Small intestine (tissue), 7 donors: ENCODE data around the gene PHYHD1. TPM values are rescaled to one million over a fixed set of nuclear protein-coding genes. Genes with fewer than 3 reads are reported as not detected.

Source experiments
- DNase-seq, 2 donors: peaks; one replicate each; pipeline versions ENCODE4 v3.0.0 to v3.0.0-alpha.2; 2013
- FAIRE-seq: peaks from 2 replicates; lab custom pipeline; 2012; peaks lifted over from hg19 to GRCh38; lab: Jason Lieb, UNC
- H3K27ac ChIP-seq, 3 donors: one replicate each; pipeline ENCODE4 v1.5.1; 2013; ENCODE audit warnings: low read length in 2 of 3, mild to moderate bottlenecking in 2 of 3, control low read depth in 1 of 3, inconsistent platforms in 1 of 3, low read depth in 1 of 3, moderate library complexity in 1 of 3
- H3K27me3 ChIP-seq, 3 donors: one replicate each; pipeline ENCODE4 v1.6.1; 2013; ENCODE audit warnings: low read length in 3 of 3, inconsistent platforms in 1 of 3; ENCODE audit not compliant: control insufficient read depth in 3 of 3, insufficient read depth in 3 of 3
- H3K36me3 ChIP-seq, 3 donors: one replicate each; pipeline ENCODE4 v1.6.1; 2013; ENCODE audit warnings: low read length in 3 of 3, inconsistent platforms in 1 of 3, low read depth in 1 of 3, mild to moderate bottlenecking in 1 of 3, moderate library complexity in 1 of 3; ENCODE audit not compliant: control insufficient read depth in 3 of 3, insufficient read depth in 2 of 3
- H3K4me1 ChIP-seq, 3 donors: one replicate each; pipeline ENCODE4 v1.6.1; 2013; ENCODE audit warnings: low read length in 2 of 3, inconsistent platforms in 1 of 3, low read depth in 1 of 3, mild to moderate bottlenecking in 1 of 3, moderate library complexity in 1 of 3; ENCODE audit not compliant: control insufficient read depth in 3 of 3, insufficient read depth in 2 of 3
- H3K4me3 ChIP-seq, 3 donors: one replicate each; pipeline ENCODE4 v1.5.1; 2013; ENCODE audit warnings: low read length in 3 of 3, control low read depth in 1 of 3, inconsistent platforms in 1 of 3, low read depth in 1 of 3, mild to moderate bottlenecking in 1 of 3, moderate library complexity in 1 of 3
- H3K9me3 ChIP-seq, 2 donors: one replicate each; pipeline ENCODE4 v1.6.1; 2013; ENCODE audit warnings: low read depth in 1 of 2, low read length in 1 of 2; ENCODE audit not compliant: control insufficient read depth in 2 of 2, insufficient read depth in 1 of 2
- WGBS, 3 donors: extraction: QIAGEN DNeasy Blood & Tissue Kit; methylation state at CpG; one replicate each; pipeline ENCODE4 v1.1.7; 2013; 5-methylcytosine and 5-hydroxymethylcytosine counted together
- polyA plus RNA-seq, 4 donors: library from polyadenylated mRNA; stranded (reverse) in 3 of 4; unstranded in 1 of 4; fragments of 200-250 nt in 3 of 4; fragments of 120-200 nt in 1 of 4; gene quantifications; one replicate each; pipeline versions ENCODE4 v1.2.1 to v1.2.3, GENCODE V29; 2013
- donor health status: healthy with polysubstance abuse.
- donor health status: control.
- donor health status: control.
- donor health status: Bipolar disorder and iron deficiency.
- donor health status: healthy.

PHYHD1 gene
- polyA plus RNA-seq, 4 donors, result 1.1 to 25.8 (median 4.9) TPM

DNA sequence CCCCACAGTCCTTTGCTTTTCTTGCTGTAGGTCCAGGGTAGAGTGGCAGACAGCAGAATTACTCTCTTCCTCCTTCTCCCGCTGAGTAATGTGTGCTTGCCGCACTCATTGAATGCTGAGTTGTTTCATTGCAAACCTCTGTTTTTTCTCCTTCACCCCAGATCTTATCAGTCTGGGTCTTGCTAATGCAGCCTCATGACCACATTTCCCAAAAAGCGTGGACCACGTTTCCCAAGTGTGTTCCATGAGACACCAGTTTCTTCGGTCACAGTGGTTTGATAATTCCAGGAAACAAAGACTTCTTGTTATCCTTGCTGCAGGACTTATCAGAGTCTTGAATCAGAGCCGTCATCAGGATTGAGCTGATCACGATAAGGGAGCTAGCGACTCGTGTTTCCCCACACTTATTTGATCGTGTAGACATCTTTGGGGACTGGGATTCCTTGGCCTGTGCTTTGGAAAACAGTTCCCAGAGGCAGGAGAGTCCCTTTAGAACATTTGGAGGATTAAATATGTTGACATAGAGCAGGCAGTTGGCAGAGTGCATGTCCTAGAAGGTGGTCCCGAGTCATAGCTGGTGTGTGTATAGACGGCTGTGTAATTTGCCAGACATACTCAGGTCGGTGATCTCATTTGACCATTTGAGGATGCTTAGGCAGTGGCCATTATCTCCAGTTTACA, 34.4 kb upstream of the PHYHD1 start:
- WGBS, 3 donors, result 75 to 76% (median 76%) methylated on average over 13 of the region's 13 CpGs
- Histone ChIP-seq H3K27ac (peak overlapping the region in 1 of 3 donors; percentile 67), H3K27me3 (no peaks in the 10 kb centered on the region), H3K36me3 (peaks cover 3 to 60% (median 6%) of the 10 kb centered on the region in 3 donors), H3K4me3 (no peak overlapping the region), H3K9me3 (no peaks in the 10 kb centered on the region), H3K4me1 (peaks cover 2 to 9% (median 3%) of the 10 kb centered on the region in 3 donors)
- DNase-seq (no peak), FAIRE-seq (no peak)

DNA sequence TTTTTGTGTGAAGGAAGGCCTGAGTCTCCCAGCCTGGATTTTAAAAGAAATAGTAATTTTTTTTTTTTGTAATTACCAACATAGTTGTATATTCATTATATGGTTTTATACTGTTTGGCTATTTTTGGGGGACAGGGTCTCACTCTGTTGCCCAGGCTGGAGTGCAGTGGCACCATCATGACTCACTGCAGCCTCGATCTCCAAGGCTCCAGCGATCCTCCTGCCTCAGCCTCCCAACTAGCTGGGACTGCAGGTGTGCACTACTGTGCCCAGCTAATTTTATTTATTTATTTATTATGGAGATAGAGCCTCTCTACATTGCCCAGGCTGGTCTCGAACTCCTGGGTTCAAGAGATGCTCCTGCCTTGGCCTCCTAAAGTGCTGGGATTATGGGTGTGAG, 33.7 kb upstream of the PHYHD1 start:
- no peak overlapping the region for H3K4me3 ChIP-seq
- no peak for FAIRE-seq
- H3K36me3 ChIP-seq, result peaks cover 4 to 67% (median 6%) of the 10 kb centered on the region in 3 donors
- no peaks in the 10 kb centered on the region for H3K9me3 ChIP-seq
- 93 to 99% (median 97%) methylated on average over 3 of the region's 3 CpGs for WGBS, 3 donors
- no peak for DNase-seq
- H3K27ac ChIP-seq, result peak overlapping the region in 1 of 3 donors; percentile 67
- H3K27me3 ChIP-seq, result no peaks in the 10 kb centered on the region
- peaks cover 3 to 16% (median 5%) of the 10 kb centered on the region in 3 donors for H3K4me1 ChIP-seq

DNA sequence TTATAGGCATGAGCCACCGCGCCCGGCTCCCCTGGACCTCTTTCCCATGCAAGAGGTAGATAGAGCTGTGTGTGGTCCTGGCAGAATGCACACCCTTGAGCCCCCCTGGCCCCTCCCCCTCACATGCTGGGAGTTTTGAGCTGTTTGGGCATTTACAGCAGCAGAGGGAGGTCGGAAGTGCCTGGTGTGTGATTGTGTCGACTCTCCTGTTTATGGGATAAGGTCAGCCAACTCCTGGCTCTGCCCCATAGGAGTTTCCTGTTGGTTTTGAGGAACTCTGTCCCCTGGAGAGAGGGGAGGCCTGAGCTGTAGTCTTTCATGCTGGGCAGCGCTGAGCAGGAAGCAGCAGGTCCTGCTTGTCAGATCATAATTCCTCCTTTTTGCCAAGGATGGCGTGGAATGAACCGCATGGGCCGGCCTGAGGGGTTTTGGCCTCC, 32.9 kb upstream of the PHYHD1 start:
- WGBS, 3 donors, result 59 to 86% (median 80%) methylated on average over 9 of the region's 9 CpGs
- DNase-seq, result no peak
- no peak overlapping the region for H3K27ac ChIP-seq

DNA sequence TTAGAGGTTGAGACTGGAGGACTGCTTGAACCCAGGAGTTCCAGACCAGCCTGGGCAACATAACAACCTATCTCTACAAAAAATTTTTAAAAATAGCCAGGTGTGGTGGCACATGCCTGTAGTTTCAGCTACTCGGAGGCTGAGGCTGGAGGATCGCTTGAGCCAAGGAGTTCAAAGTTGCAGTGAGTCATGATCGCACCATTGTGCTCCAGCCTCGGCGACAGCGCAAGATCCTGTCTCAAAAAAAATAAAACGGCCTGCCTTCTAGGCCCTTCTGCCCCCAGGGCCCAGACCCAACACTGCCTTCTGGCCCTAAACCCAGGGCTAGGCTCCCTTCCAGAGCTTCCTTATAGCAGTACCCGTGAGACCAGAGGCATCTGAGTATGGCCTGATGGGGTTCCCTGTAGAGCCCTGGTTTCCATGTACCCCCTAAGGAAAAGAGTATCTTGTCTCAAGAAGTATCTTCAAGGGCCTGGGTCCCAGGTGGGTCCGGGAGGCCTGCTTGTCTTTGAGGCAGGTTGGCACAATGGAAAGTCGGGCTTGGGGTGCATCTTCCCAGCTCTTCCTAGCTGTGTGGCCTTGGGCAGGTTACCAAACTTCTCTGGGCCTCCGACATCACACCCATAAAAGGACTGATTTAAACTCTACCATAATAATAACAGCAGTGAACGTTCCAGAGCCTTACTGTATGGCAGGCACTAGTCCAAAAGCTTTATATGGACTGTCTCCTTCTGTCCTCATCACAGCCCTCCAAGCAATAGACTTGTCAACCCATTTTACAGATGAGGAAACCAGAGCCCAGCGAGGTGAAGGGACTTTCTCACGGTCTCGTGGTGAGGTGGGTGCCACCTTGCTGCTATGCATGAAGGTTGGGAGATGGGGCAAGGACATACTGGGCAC, 29.2 kb upstream of the PHYHD1 start:
- Histone ChIP-seq H3K9me3 (no peaks in the 10 kb centered on the region), H3K36me3 (peaks cover 6 to 69% (median 6%) of the 10 kb centered on the region in 3 donors), H3K27ac (peak overlapping the region; percentile 49 to 83 (median 55)), H3K4me1 (peaks cover 0 to 19% (median 7%) of the 10 kb centered on the region in 3 donors), H3K4me3 (no peak overlapping the region), H3K27me3 (no peaks in the 10 kb centered on the region)
- WGBS, 3 donors, result 83 to 87% (median 83%) methylated on average over 15 of the region's 15 CpGs
- DNase-seq, result no peak
- FAIRE-seq, result no peak

More for the DNA sequence above, 32.9 kb upstream of the PHYHD1 start:
- no peak for FAIRE-seq
- Histone ChIP-seq H3K9me3 (no peaks in the 10 kb centered on the region), H3K27me3 (no peaks in the 10 kb centered on the region), H3K36me3 (peaks cover 6 to 76% (median 6%) of the 10 kb centered on the region in 3 donors), H3K4me3 (no peak overlapping the region), H3K4me1 (peaks cover 3 to 25% (median 7%) of the 10 kb centered on the region in 3 donors)

DNA sequence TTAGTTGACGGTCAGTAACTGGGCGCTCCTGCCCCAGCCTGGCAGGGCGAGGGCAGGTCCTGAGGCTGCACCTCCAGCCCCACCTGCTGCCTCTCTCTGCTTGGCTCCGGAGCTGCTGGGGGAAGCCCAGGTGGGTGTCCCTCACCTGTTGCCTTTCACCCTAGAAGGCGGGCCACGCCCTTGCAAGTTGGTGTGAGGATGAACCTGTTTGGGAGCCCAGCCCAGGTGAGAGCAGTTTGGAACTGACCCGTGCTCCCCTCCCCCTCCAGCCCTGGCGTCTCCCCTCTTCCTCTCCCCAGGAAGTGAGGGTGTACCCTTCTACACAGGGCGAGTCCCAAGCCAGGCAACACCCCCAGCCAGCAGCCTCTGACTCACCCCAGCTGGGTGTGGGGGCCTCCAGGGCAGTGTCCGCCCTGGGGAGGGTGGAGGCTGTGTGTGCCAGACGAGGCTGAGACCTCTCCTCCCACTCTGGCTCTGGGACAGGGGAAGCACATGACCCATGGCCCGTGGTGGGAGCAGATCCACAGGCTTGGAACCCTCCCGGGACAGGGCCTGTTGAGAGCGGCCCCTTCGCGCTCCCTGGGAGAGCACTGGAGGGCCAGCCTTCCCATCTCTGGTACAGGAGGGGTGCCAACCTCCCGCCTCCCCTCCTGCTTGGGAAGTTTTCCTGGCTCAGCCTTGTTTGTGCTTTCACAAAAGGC, 28.4 kb upstream of the PHYHD1 start:
- Histone ChIP-seq H3K36me3 (peaks cover 2 to 70% (median 6%) of the 10 kb centered on the region in 3 donors), H3K4me3 (no peak overlapping the region), H3K27ac (peak overlapping the region; percentile 49 to 83 (median 55)), H3K4me1 (peaks cover 0 to 19% (median 5%) of the 10 kb centered on the region in 3 donors), H3K9me3 (no peaks in the 10 kb centered on the region), H3K27me3 (no peaks in the 10 kb centered on the region)
- 40 to 61% (median 50%) methylated on average over 15 to 17 of the region's 17 CpGs for WGBS, 3 donors
- FAIRE-seq (no peak), DNase-seq (peak; percentile 71 to 84)

DNA sequence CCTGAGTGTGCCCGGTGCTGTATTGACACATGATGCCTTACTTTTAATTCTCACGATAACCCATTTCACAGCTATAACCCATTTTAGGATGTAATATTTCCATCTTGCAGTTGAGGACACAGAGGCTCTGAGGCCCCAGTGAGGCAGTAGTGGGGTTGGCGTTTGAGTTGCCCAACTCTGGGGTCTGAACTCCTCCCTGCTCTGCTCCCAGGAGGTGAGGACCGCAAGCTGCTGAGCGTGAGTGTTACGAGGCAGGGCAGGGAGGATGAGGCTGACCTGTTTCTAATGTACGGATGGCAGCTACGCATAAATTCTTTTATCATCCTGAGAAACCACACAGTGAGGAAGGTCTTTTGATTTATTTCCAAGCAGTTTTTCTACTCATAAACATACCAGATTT, 27.4 kb upstream of the PHYHD1 start:
- Histone ChIP-seq H3K9me3 (no peaks in the 10 kb centered on the region), H3K4me3 (no peak overlapping the region), H3K27me3 (no peaks in the 10 kb centered on the region), H3K4me1 (peaks cover 0 to 19% (median 5%) of the 10 kb centered on the region in 3 donors), H3K36me3 (peaks cover 0 to 73% (median 3%) of the 10 kb centered on the region in 3 donors), H3K27ac (peak overlapping the region in 1 of 3 donors; percentile 55)
- 84 to 94% (median 88%) methylated on average over 8 of the region's 8 CpGs for WGBS, 3 donors
- DNase-seq (no peak), FAIRE-seq (no peak)

DNA sequence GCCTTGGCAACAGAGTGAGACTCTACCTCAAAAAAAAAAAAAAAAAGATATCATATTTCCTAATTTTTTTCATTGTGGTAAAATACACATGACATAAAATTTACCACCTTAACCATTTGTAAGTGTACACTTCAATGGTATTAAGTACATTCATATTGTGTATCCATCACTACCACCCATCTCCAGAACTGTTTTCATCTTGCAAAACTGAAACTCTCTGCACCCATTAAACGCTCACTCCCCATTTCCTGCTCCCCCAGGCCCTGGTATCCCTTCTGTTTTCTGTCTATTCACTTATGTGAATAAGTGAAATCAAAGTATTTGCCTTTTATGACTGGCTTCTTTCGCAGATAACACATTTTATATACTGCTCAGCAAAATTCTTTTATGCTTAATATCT, 26.0 kb upstream of the PHYHD1 start:
- peaks cover 0 to 69% (median 3%) of the 10 kb centered on the region in 3 donors for H3K36me3 ChIP-seq
- peaks cover 0 to 22% (median 5%) of the 10 kb centered on the region in 3 donors for H3K4me1 ChIP-seq
- FAIRE-seq, result no peak

DNA sequence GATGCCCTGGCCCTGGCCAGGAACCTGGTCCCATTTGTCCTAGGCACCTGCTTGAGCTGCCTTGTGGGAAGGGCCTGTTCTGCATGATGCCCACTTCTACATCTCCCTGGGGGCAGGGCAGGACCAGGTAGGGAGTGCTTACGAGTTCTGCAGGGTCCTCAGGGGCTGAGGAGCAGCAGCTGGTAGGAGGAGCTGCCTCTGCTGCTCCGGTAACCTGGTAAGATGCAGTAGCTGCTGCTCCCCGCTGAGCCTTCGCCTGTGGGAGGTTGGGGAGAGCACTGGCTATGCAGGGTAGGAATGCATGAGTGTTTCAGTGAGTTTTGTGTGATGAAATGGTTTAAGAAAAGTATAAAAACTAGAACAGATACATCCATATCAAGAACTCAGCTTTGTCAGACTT, 25.2 kb upstream of the PHYHD1 start:
- H3K9me3 ChIP-seq, result no peaks in the 10 kb centered on the region
- H3K4me3 ChIP-seq, result no peak overlapping the region
- H3K27me3 ChIP-seq, result no peaks in the 10 kb centered on the region
- peaks cover 0 to 27% (median 5%) of the 10 kb centered on the region in 3 donors for H3K4me1 ChIP-seq
- H3K36me3 ChIP-seq, result peaks cover 0 to 68% (median 3%) of the 10 kb centered on the region in 3 donors
- DNase-seq, result no peak
- FAIRE-seq, result no peak
- no peak overlapping the region for H3K27ac ChIP-seq
- WGBS, 3 donors, result 76 to 85% (median 79%) methylated on average over 4 of the region's 4 CpGs

More for the DNA sequence above, 26.0 kb upstream of the PHYHD1 start:
- WGBS, 3 donors, result 69 to 88% (median 71%) methylated on average over 2 of the region's 2 CpGs
- Histone ChIP-seq H3K4me3 (no peak overlapping the region), H3K9me3 (no peaks in the 10 kb centered on the region), H3K27ac (no peak overlapping the region), H3K27me3 (no peaks in the 10 kb centered on the region)
- no peak for DNase-seq
